Lower lobe of right lung (tissue), 2 donors: ENCODE results near the gene LAPTM5. TPM values are rescaled to one million over a fixed set of nuclear protein-coding genes. Genes with fewer than 3 reads are reported as not detected.
A peak's percentile ranks its signal among the peaks of the same experiment; 100 is the strongest.

Experiments
- ATAC-seq, 2 donors: fragments of 200-7000 bp; cut with Tn5 transposase; one replicate each; pipeline ENCODE4 v1.9.1; 2020 to 2022; ENCODE audit warnings: mild to moderate bottlenecking in 2 of 2, moderate library complexity in 2 of 2
- DNase-seq: peaks from one replicate; pipeline ENCODE4 v3.0.0-alpha.2; 2020
- H3K27ac ChIP-seq: fragments of 200-600 bp; one replicate; pipeline ENCODE4 v1.8.0; 2022
- H3K27me3 ChIP-seq: fragments of 200-600 bp; one replicate; pipeline ENCODE4 v1.8.0; 2022; ENCODE audit warnings: low read depth
- H3K36me3 ChIP-seq: fragments of 200-600 bp; one replicate; pipeline ENCODE4 v1.8.0; 2022; ENCODE audit warnings: mild to moderate bottlenecking
- H3K4me1 ChIP-seq: fragments of 200-600 bp; one replicate; pipeline ENCODE4 v1.8.0; 2022
- H3K4me3 ChIP-seq: fragments of 200-600 bp; one replicate; pipeline ENCODE4 v1.8.0; 2022; ENCODE audit warnings: mild to moderate bottlenecking
- H3K9me3 ChIP-seq: fragments of 200-600 bp; one replicate; pipeline ENCODE4 v1.8.0; 2022
- intact Hi-C: fragments of 100-400 bp; cut with DNase I; formaldehyde crosslinking; loops from one replicate; pipeline ENCODE4 v1.11.0; 2022
- total RNA-seq: library from RNA; stranded (reverse); fragmentation: NEBNext Ultra II Directional; extraction: Animal tissue kit (Norgen Biotek cat#: 25700); gene quantifications from one replicate; pipeline ENCODE4 v1.2.1, GENCODE V29; 2021
- TF ChIP-seq, protein P1 (sequence below): fragments of 200-600 bp; IDR thresholded peaks from one replicate; pipeline ENCODE4 v1.8.0; 2022; ENCODE audit warnings: antibody characterized with exemption, mild to moderate bottlenecking
- donor health status: DM: no; HTN: yes; CAD: no; lungs with severe emphysema.

The LAPTM5 gene
- total RNA-seq, 1 donor from 2014 or later = 544 TPM

DNA sequence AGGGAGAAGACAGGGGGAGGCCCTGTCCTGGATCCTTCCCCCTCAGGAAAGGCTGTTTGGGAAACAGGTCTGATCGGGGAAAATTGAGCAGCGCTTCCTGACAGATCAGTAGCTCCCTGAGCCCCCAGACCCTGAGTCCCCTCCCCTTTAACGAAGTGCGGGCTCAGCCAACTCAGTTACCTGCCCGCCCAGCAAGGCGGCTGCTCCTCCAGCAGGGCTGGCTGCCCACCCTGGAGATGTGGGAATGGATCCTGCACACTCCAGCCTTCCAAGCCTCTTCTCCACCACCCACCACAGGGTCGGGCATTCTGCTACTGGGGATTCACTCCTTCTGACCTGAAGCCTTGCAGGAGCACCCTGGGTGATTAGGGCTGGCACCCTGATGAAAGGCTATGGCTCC is 27.6 kb upstream of the LAPTM5 start:
- no peak overlapping the region for H3K4me3 ChIP-seq
- H3K9me3 ChIP-seq = no peaks in the 10 kb centered on the region
- TF ChIP-seq, protein P1, sequence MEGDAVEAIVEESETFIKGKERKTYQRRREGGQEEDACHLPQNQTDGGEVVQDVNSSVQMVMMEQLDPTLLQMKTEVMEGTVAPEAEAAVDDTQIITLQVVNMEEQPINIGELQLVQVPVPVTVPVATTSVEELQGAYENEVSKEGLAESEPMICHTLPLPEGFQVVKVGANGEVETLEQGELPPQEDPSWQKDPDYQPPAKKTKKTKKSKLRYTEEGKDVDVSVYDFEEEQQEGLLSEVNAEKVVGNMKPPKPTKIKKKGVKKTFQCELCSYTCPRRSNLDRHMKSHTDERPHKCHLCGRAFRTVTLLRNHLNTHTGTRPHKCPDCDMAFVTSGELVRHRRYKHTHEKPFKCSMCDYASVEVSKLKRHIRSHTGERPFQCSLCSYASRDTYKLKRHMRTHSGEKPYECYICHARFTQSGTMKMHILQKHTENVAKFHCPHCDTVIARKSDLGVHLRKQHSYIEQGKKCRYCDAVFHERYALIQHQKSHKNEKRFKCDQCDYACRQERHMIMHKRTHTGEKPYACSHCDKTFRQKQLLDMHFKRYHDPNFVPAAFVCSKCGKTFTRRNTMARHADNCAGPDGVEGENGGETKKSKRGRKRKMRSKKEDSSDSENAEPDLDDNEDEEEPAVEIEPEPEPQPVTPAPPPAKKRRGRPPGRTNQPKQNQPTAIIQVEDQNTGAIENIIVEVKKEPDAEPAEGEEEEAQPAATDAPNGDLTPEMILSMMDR = no peak
- H3K27ac ChIP-seq = no peak overlapping the region
- H3K4me1 ChIP-seq = peaks cover 23% of the 10 kb centered on the region
- no peaks in the 10 kb centered on the region for H3K36me3 ChIP-seq
- no peaks in the 10 kb centered on the region for H3K27me3 ChIP-seq
- intact Hi-C loops = no loop called here
- DNase-seq = no peak
- ATAC-seq = no peak

DNA sequence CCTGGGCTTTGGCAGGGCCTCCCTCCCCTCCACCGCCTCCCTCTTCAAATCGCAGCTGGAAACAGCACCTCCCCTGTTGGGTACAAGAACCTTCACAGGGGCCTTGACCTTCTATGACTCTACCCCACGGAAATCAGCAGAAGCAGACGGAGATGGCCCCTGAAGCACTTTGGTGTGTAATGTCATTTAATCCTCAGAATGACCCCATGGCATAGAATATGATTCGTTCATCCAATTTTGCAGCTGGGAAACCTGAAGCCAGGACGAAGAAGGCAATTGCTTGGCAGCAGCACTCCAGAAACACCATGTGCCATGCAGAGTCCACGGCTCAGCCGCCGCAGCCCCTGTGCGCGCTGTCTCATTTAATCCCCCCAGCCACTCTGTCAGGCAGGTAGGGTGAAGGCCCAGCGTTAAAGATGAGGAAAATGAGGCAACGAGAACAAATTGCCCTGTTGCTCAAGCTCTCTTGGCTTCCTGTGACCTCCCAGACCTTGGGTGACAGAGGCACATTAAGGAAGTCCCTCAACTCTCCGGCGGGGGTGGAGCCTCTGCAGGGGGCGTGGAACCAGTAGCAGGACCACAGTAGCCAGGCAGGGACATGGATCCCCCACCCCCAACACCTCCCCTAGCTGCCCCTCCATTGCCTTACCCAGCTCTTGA is 25.8 kb upstream of the LAPTM5 start:
- Histone ChIP-seq H3K27ac (no peak overlapping the region), H3K9me3 (no peaks in the 10 kb centered on the region), H3K27me3 (no peaks in the 10 kb centered on the region), H3K36me3 (no peaks in the 10 kb centered on the region), H3K4me1 (peaks cover 30% of the 10 kb centered on the region), H3K4me3 (no peak overlapping the region)
- DNase-seq (peak; percentile 84), ATAC-seq (peak; percentile 41 to 52)
- intact Hi-C loops = loop anchor here (5.0 kb wide), 1 partner anchor 129 kb away; no protein-coding TSS in a partner anchor
- TF ChIP-seq, protein P1 = no peak

DNA sequence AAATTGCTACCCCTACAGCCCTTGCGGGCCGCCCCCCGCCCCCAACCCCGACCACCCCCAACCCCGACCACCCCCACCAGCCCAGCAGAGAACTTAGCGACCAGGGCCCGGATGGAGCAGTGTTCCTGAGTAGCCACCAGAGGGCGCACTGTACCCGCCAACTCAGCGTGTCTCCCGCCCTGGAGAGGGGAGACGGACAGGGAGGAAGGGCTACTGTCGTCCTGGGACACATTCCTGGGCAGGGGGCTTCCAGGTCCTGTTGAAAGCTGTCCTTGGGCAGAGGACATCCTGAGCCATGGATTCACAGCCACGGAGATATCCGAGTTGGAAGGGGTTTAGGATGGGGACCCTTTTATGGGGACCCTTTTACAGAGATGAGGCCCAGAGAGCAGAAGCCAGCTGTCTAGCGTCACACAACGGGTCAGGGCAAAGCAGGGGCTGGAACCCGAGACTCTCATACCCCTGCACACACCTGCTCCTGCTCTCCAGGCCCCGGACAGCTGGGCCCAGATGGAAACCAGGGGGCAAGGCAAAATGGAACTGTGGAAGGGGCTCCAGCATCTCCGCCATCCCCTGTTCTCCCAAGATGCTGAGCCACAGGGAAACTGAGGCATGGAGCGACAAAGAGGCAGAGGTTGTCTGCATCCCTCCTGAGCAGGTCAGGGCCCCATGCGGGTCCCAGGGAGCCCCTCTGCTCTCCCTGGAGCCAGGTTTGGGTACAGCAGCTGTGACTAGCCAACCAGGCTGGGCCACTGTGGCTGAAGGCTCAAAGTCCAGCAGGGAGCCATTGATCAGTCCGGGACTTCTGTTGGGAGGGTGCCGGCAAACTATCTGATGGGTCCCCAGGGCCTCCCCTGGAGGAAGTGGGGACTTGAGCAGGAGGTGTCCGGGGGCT is 25.0 kb upstream of the LAPTM5 start:
- Histone ChIP-seq H3K4me3 (no peak overlapping the region), H3K4me1 (peaks cover 30% of the 10 kb centered on the region), H3K36me3 (no peaks in the 10 kb centered on the region), H3K27ac (peak overlapping the region; percentile 4), H3K27me3 (no peaks in the 10 kb centered on the region), H3K9me3 (no peaks in the 10 kb centered on the region)
- DNase-seq (peak; percentile 81), ATAC-seq (peak; percentile 86 to 88)
- intact Hi-C loops = loop anchor here (5.0 kb wide), 1 partner anchor 130 kb away; no protein-coding TSS in a partner anchor
- TF ChIP-seq, protein P1 = peak; percentile 63

DNA sequence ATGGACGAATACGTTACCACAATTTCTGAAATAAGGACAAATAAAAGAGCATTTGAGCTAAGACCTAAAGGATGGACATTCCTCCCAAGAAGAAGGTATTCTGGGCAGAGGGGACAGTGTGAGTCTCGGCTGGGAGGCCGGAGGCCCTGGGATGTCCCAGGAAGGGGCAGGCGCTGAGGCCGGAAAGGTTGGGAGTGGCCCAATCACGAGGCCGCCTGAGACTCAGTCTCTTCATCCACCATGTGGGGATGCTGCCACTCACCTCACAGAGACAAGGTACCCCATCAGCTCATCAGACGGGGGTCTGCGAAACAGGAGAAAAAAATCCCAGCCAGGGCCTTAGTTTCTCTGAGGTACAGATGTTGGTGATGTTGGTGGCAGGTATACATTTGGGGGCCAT is 24.3 kb upstream of the LAPTM5 start:
- DNase-seq = no peak
- no peaks in the 10 kb centered on the region for H3K36me3 ChIP-seq
- intact Hi-C loops = loop anchor here (5.0 kb wide), 1 partner anchor 130 kb away; no protein-coding TSS in a partner anchor

DNA sequence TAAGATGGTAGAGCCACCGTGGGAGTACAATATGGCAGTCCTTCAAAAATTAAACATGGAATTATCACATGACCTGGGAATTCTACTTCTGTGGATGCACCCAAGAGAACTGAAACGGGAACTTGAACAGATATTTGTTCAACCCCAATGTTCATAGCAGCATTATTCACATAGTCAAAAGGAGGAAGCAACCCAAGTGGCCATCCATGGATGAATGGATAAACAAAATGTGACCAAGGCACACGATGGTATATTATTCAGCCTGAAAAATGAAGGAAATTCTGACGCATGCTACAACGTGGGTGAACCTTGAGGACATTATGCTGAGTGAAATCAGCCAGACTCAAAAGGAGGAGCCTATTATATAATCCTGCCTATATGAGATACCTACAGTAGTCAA is 22.8 kb upstream of the LAPTM5 start:
- Histone ChIP-seq H3K27ac (no peak overlapping the region), H3K4me3 (no peak overlapping the region), H3K36me3 (no peaks in the 10 kb centered on the region), H3K9me3 (no peaks in the 10 kb centered on the region), H3K4me1 (peaks cover 21% of the 10 kb centered on the region), H3K27me3 (no peaks in the 10 kb centered on the region)
- intact Hi-C loops = loop anchor here (5.0 kb wide), 1 partner anchor 132 kb away; no protein-coding TSS in a partner anchor
- TF ChIP-seq, protein P1 = no peak
- no peak for ATAC-seq
- no peak for DNase-seq

More for the DNA sequence above, 24.3 kb upstream of the LAPTM5 start:
- peaks cover 30% of the 10 kb centered on the region for H3K4me1 ChIP-seq
- H3K4me3 ChIP-seq = no peak overlapping the region
- no peaks in the 10 kb centered on the region for H3K9me3 ChIP-seq
- no peaks in the 10 kb centered on the region for H3K27me3 ChIP-seq
- no peak for ATAC-seq
- no peak overlapping the region for H3K27ac ChIP-seq
- TF ChIP-seq, protein P1 = no peak
